NT2/D1 (cell line): ENCODE data around the gene CARD6.

Source experiments
- SUZ12 ChIP-seq: IDR thresholded peaks from 2 replicates; pipeline ENCODE4 v1.6.1; 2011; ENCODE audit not compliant: insufficient read length, insufficient read depth; ENCODE audit errors: extremely low read depth
- YY1 ChIP-seq: IDR thresholded peaks from 2 replicates; pipeline ENCODE4 v1.6.1; 2011; ENCODE audit not compliant: insufficient read length, insufficient read depth
- ZNF274 ChIP-seq: IDR thresholded peaks from 2 replicates; pipeline ENCODE4 v1.6.1; 2011; ENCODE audit warnings: mild to moderate bottlenecking, low read depth, low read length

GRCh38 chr5:40909723-40910122 lies 68.6 kb downstream of the CARD6 start:
- no peak for TF ChIP-seq YY1
- TF ChIP-seq SUZ12 = no peak
- no peak for TF ChIP-seq ZNF274
